HepG2 (cell line): Measurements from ENCODE around the gene CD300LG. TPM values are rescaled to one million over a fixed set of nuclear protein-coding genes. Genes with fewer than 3 reads are reported as not detected.

Experiments
- ATAC-seq: fragments of 200-7000 bp; cut with Tn5 transposase; 3 replicates; pipeline ENCODE4 v1.9.1; 2020; ENCODE audit warnings: mild to moderate bottlenecking, moderate library complexity
- BruUV-seq: library from RNA; stranded (reverse); fragments of 400-500 nt; replicated peaks from 2 replicates; lab custom pipeline; 2021; lab: Mats Ljungman, UMichigan
- CTCF ChIA-PET: fragments of 300-600 bp; formaldehyde crosslinking; extraction: SDS; loops from one replicate; lab custom pipeline; 2021; ENCODE audit warnings: low total read pairs, inconsistent platforms, low intra/inter-chr PET ratio; lab: Yijun Ruan, JAX
- POLR2A ChIA-PET: fragments of 350-600 bp; sonication (Branson Sonifier 250); formaldehyde crosslinking; loops from one replicate; lab custom pipeline; 2020; ENCODE audit warnings: antibody characterized with exemption, inconsistent platforms; lab: Yijun Ruan, JAX
- DNase-seq: peaks from one replicate; pipeline ENCODE4 v3.0.0-alpha.2; 2015; ENCODE audit warnings: low spot score
- FAIRE-seq: peaks from 3 replicates; lab custom pipeline; 2011; peaks lifted over from hg19 to GRCh38; lab: Jason Lieb, UNC
- H2AFZ ChIP-seq: one replicate; pipeline ENCODE4 v1.6.1; 2011; ENCODE audit warnings: low read length, inconsistent platforms
- H3K27ac ChIP-seq: fragments of 300-600 bp; 3 replicates; pipeline ENCODE4 v1.8.0; 2011; ENCODE audit warnings: mixed run types, mild to moderate bottlenecking, mixed read lengths, low read length, inconsistent platforms; ENCODE audit not compliant: insufficient read depth; ENCODE audit errors: extremely low read length
- H3K27me3 ChIP-seq, 2 experiments: fragments of 200-600 bp in 1 of 2; 2 replicates in 1 of 2; 3 replicates in 1 of 2; pipeline versions ENCODE4 v1.6.0 to v1.8.0; 2011; ENCODE audit warnings: low read length in 2 of 2, mild to moderate bottlenecking in 2 of 2, moderate library complexity in 2 of 2, inconsistent platforms in 1 of 2; ENCODE audit not compliant: insufficient read depth in 2 of 2, control insufficient read depth in 1 of 2
- H3K36me3 ChIP-seq, 2 experiments: fragments of 200-600 bp in 1 of 2; replicated peaks in 1 of 2; 2 replicates in 1 of 2; 3 replicates in 1 of 2; pipeline versions ENCODE4 v1.5.1 to v1.8.0; 2011; ENCODE audit warnings: low read length in 2 of 2, inconsistent platforms in 1 of 2; ENCODE audit not compliant: insufficient read depth in 2 of 2, control insufficient read depth in 1 of 2
- H3K4me1 ChIP-seq: 2 replicates; pipeline ENCODE4 v1.5.1; 2012; ENCODE audit warnings: low read length, inconsistent platforms; ENCODE audit not compliant: insufficient read depth
- H3K4me2 ChIP-seq: 2 replicates; pipeline ENCODE4 v1.6.0; 2011; ENCODE audit warnings: low read depth, low read length, inconsistent platforms
- H3K4me3 ChIP-seq, 3 experiments: fragments of 200-600 bp in 1 of 3; sonication (generic), shearing (Covaris generic) in 1 of 3; replicated peaks in 1 of 3; 2 replicates each; pipeline ENCODE4 v1.5.1; 2011 to 2016; ENCODE audit warnings: low read length in 3 of 3, inconsistent platforms in 2 of 3, low read depth in 2 of 3, mild to moderate bottlenecking in 2 of 3, control low read depth in 1 of 3, mixed read lengths in 1 of 3; ENCODE audit not compliant: insufficient read depth in 1 of 3
- H3K79me2 ChIP-seq: one replicate; pipeline ENCODE4 v1.6.1; 2011; ENCODE audit warnings: low read length, inconsistent platforms; ENCODE audit not compliant: insufficient read depth
- H3K9ac ChIP-seq: 2 replicates; pipeline ENCODE4 v1.6.0; 2011; ENCODE audit warnings: mild to moderate bottlenecking, low read depth, low read length, inconsistent platforms; ENCODE audit not compliant: insufficient read depth
- H3K9me3 ChIP-seq: 2 replicates; pipeline ENCODE4 v1.5.1; 2012; ENCODE audit warnings: mild to moderate bottlenecking, low read length
- H4K20me1 ChIP-seq: 2 replicates; pipeline ENCODE4 v1.6.0; 2011; ENCODE audit warnings: inconsistent platforms, mild to moderate bottlenecking, low read length, moderate library complexity; ENCODE audit not compliant: insufficient read depth
- TERF1 ChIP-seq: sonication (generic); formaldehyde crosslinking; IDR thresholded peaks from 2 replicates; pipeline ENCODE4 v1.8.0; 2022; ENCODE audit warnings: mild to moderate bottlenecking, missing genetic modification reagents, moderate library complexity
- WGBS: methylation state at CpG from one replicate; pipeline ENCODE4 v1.1.6; 2017; ENCODE audit warnings: low lambda C conversion rate; 5-methylcytosine and 5-hydroxymethylcytosine counted together
- in situ Hi-C: cut with HindIII; loops from 2 replicates; pipeline ENCODE4 v1.10.0; 2017; ENCODE audit warnings: low pct_unique_long_range_greater_than_20kb; ENCODE audit not compliant: extremely low pct_ligation_motif_present
- intact Hi-C: fragments of 100-400 bp; cut with micrococcal nuclease; formaldehyde crosslinking; loops from one replicate; pipeline ENCODE4 v1.10.0; 2022; ENCODE audit not compliant: unreplicated experiment
- polyA plus RNA-seq, 8 experiments: library from polyadenylated mRNA; depleted of rRNA in 3 of 8; stranded (reverse) in 7 of 8; unstranded in 1 of 8; fragments of >200 nt; fragmentation: Illumina TruSeq in 4 of 8; extraction: Trizol in 4 of 8; gene quantifications; 2 replicates each; pipeline versions ENCODE4 v1.2.1 to v1.2.3, GENCODE V29; 2011 to 2016; ENCODE audit warnings: low read depth in 4 of 8, missing spikeins in 1 of 8, mixed read lengths in 1 of 8; ENCODE audit not compliant: insufficient read depth in 1 of 8
- total RNA-seq, 5 experiments: library from RNA; depleted of rRNA; stranded (reverse); fragments of >200 nt; fragmentation: Illumina TruSeq; extraction: Trizol; gene quantifications; 2 replicates each; pipeline ENCODE4 v1.2.3, GENCODE V29; 2016; ENCODE audit warnings: low read depth in 1 of 5
- TF ChIP-seq, protein P1 (sequence below): sonication (generic); formaldehyde crosslinking; IDR thresholded peaks from 2 replicates; pipeline ENCODE4 v1.4.0; 2020; ENCODE audit warnings: mild to moderate bottlenecking, missing genetic modification reagents

The CD300LG gene
- total and polyA plus RNA-seq, 2 of the 13 experiments (the other 11 are each of a cell fraction or from before 2014, with no cell fraction given) = not detected

DNA sequence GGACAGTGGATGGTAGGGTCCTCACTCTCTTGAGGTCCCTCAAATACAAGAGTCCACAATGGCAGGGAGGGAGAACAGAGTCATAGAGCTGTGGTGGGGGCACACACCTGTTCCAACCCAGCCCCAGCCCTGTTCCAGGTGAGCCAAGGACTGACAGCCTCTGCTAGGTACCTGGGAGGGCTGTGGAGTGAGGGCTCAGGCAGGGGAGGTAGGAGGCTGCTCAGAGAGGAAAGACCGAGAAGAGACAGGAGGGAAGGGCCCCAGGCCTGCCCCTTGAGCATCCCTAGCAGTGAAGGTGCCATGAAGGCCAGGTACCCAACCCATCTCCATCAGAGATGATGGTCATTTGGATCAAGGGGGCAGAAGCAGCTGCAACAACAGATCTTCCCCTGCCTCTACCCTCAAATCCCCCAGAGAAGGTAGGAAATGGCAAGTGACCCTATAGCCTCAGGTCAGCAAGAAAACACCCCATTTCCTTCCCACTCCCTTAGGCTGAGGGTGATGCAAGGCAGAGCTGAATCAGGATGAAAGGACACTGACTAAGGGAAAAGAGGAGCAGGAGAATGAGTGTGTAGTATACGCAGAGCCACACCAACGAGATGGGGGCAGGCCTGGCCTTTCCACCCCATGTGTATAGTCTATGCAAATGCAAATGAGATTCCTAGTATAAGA lies 28.6 kb downstream of the CD300LG start:
- TF ChIP-seq, protein P1, sequence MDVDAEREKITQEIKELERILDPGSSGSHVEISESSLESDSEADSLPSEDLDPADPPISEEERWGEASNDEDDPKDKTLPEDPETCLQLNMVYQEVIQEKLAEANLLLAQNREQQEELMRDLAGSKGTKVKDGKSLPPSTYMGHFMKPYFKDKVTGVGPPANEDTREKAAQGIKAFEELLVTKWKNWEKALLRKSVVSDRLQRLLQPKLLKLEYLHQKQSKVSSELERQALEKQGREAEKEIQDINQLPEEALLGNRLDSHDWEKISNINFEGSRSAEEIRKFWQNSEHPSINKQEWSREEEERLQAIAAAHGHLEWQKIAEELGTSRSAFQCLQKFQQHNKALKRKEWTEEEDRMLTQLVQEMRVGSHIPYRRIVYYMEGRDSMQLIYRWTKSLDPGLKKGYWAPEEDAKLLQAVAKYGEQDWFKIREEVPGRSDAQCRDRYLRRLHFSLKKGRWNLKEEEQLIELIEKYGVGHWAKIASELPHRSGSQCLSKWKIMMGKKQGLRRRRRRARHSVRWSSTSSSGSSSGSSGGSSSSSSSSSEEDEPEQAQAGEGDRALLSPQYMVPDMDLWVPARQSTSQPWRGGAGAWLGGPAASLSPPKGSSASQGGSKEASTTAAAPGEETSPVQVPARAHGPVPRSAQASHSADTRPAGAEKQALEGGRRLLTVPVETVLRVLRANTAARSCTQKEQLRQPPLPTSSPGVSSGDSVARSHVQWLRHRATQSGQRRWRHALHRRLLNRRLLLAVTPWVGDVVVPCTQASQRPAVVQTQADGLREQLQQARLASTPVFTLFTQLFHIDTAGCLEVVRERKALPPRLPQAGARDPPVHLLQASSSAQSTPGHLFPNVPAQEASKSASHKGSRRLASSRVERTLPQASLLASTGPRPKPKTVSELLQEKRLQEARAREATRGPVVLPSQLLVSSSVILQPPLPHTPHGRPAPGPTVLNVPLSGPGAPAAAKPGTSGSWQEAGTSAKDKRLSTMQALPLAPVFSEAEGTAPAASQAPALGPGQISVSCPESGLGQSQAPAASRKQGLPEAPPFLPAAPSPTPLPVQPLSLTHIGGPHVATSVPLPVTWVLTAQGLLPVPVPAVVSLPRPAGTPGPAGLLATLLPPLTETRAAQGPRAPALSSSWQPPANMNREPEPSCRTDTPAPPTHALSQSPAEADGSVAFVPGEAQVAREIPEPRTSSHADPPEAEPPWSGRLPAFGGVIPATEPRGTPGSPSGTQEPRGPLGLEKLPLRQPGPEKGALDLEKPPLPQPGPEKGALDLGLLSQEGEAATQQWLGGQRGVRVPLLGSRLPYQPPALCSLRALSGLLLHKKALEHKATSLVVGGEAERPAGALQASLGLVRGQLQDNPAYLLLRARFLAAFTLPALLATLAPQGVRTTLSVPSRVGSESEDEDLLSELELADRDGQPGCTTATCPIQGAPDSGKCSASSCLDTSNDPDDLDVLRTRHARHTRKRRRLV (CRISPR knock-in tag) = peak; percentile 68; the same call in 1 of the 2 replicates
- no peak for TF ChIP-seq TERF1
- FAIRE-seq (no peak), DNase-seq (no peak), ATAC-seq (no peak)
- no TSS peak for BruUV-seq
- H3K9me3 ChIP-seq = no peaks in the 10 kb centered on the region
- H3K4me1 ChIP-seq = peaks cover 19% of the 10 kb centered on the region
- no peaks in the 10 kb centered on the region; the same call in 1 of the 2 replicates for H4K20me1 ChIP-seq
- WGBS = 5% methylated on average over 3 of the region's 3 CpGs
- H3K27ac ChIP-seq = no peak overlapping the region
- no peak overlapping the region for H3K4me2 ChIP-seq
- no peaks in the 10 kb centered on the region for H3K79me2 ChIP-seq
- H3K4me3 ChIP-seq = no peak overlapping the region
- POLR2A ChIA-PET = no interaction called here
- in situ Hi-C loops (no loop called here), intact Hi-C loops (no loop called here)
- no peak overlapping the region for H3K9ac ChIP-seq
- no peak overlapping the region for H2AFZ ChIP-seq
- peaks cover 0 to 11% of the 10 kb centered on the region in 2 experiments; a peak in 2 of 5 replicates for H3K27me3 ChIP-seq
- CTCF ChIA-PET = no interaction called here
- H3K36me3 ChIP-seq = no peaks in the 10 kb centered on the region
